DLD1 (cell line): ENCODE results near the gene TSSK6.

Experiments used
- in situ Hi-C: cut with HindIII; loops from 2 replicates; pipeline ENCODE4 v1.10.0; 2017; ENCODE audit warnings: low sequenced_read_pairs

The TSSK6 gene

DNA sequence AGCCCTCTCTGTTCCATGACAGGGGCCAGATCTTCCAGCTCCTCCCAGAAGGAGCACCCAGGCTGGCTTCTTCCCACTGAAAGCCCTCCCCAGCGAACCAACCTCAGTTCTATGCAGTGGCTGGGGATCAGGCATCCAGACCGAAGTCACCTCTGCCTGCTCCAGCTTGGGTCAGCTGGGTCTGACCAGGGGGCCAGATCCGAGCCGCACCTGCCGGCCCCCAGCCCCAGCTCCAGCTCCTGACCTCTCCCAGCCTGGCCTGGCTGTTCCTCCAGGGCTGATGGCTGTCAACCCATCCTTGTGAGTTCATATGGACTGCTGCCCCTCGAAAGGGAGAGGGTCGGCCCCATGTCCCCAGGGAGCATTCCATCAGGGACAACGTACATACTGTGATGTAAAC, 8.0 kb downstream of the TSSK6 start:
- in situ Hi-C loops, result no loop called here

DNA sequence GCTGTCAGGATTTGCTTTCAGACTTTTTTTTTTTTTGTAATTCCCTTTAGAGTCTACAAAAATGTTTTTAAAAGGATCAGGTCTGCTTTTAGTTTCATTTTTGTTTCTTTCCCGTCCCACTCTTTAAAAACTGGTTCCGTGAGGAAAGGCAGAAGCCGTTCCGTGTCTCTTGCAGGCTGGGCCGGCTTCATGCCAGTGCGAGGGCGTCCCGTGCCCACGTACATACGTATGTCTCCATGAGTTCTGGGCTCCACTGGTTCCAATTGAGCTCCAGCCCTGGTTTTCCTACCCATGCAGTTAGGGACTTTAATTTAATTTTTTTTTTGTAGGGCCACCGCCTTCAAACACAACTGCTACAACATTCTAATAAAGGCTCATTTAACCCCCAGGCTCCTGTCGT, 8.8 kb downstream of the TSSK6 start:
- in situ Hi-C loops, result no loop called here

- in situ Hi-C loops, result no loop called here
These were observed 9.6 kb downstream of the TSSK6 start for GRCh38 chr19:19505669-19506326.

DNA sequence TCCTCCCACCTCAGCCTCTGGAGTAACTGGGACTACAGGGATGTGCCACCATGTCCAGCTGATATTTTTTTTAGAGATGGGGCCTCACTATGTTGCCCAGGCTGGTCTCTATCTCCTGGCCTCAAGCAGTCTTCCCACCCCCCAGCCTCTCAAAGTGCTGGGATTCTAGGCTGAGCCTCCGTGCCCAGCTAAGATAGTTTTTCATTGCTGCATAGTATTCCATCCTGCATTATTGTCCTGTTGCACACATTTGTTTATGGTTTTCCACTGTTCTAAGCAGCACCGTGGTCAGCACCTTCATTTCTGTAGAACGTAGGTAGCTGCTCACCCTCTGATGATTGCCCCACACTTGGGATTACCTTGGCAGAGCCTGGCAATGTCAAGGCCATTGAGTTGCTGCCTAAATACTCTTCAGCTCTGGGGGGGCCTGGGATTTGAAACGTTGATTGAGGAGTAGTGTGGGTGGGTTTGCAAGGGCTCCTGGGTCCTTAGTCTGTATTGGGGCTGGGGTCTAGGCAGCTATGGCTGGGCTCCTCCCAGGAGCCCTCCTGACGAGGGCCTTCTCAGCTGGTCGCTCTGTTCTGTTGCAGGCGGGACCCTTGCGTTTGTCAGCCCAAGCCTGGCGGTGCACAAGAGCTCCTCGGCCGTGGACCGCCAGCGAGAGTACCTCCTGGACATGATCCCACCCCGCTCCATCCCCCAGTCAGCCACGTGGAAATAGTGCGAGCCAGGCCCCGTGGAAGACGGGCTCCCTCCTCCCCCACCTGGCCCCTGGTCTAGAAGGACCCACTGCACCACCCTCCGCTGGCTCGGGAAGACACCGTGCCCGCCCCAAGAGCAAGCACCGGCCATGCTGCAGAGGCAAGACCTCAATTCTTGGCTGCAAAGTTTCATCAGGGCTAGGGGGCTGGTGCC, 10.3 kb downstream of the TSSK6 start:
- in situ Hi-C loops, result no loop called here

DNA sequence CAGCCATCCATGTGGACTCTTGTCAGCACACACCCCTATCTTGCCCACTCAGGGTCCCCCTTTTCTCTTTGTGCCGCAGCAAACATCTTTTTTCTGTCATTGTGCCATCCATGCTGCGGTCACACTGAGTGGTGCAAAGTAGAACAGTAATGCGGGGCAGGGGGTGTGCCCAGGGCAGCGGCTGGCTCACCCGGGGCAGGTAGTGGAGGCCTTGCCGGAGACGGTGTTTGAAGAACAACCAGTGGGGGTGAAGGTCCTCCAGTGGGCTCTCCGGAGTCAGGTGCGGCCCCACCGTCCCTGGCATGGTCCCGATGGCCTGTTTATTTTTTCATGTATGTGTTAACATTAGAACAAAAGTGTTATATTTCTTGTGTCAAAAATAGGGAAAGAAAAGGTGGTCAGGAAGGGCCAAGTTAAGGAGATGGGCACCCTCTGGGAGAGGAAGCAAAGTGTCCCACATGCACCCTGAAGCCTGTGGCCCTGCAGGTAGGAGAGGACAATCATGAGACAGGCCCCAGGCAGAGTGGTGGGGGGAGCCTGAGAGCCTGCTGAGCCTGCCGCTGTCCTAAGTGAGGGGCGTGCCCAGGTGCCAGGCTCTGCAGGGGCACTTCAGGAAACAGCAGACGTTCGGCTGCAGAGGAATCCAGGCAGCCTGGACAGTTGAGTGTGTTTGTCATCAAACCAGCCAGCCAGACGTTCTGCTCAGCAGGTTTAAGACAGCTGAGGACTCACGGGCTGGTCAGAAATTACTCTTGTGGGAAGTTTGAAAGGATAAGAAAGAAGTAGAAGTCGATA, 12.3 kb downstream of the TSSK6 start:
- in situ Hi-C loops, result no loop called here

DNA sequence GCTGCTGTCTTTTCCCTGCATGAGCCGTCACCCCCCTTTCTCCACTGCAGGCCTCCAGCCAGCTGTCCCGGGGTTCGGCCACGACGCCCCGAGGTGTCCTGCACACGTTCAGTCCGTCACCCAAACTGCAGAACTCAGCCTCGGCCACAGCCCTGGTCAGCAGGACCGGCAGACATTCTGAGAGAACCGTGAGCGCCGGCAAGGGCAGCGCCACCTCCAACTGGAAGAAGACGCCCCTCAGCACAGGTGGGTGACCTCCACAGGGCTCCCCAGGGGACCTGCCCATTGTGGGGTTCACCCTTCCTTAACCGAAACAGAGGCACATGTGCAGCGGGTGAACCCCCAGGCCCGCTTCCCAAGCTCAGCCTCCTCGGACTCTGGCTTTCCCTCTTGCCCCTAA, 13.1 kb downstream of the TSSK6 start:
- in situ Hi-C loops, result no loop called here

- in situ Hi-C loops, result no loop called here
These were observed 13.6 kb downstream of the TSSK6 start for GRCh38 chr19:19501798-19502197.

DNA sequence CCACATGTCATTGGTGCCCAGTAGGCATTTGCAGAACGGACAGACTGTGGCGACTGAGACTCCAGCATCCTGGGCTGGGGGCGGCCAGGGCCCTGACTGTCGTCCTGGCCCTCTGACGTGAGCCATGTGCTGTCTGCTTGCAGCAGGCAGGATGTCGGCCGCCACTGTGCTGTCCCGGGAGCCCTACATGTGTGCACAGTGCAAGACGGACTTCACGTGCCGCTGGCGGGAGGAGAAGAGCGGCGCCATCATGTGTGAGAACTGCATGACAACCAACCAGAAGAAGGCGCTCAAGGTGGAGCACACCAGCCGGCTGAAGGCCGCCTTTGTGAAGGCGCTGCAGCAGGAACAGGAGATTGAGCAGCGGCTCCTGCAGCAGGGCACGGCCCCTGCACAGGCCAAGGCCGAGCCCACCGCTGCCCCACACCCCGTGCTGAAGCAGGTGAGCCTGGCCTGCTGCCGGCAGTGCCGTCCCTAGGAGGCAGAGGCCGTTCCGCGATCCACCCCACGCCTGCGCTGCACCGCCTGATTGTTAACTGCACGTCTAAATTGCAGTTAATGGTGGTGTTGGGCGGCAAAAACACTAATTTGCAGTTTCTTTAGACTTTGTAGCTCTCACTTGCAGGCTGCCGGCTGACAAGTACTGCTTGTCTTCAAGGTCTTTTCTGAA, 14.2 kb downstream of the TSSK6 start:
- in situ Hi-C loops, result no loop called here

DNA sequence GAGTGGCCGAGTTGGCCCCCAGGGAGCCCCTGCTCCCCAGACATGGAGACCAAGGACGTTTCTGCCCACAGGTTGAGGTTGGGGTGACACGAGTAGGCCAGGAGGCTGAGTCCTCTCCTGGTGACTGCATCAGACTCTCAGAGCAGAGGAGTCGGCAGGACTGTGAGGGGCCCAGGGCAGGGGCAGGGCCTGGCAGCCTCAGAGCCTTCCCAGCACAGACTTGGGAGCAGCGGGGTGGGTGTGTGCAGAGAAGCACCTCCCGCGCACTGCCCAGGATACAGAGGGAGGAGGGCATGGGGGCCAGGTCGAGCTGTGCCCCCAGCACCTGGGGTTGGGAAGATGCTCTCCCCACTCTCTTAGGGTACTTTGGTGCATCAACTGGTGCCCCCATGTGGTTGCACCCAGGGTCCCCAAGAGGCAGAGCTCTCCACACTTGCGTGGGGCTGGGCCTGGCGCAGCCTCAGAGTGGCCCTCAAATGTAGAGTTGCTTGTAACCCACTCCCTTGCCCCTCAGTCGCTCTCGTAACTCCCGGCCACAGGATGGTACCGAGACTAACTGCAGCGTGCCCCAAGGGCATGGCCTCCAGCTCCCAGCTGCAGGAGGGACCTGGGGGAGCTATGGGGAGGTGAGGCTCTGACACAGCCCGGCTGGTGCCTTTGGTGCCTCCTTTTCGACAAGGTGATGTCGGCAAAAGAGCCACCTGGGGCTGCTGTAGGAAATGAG, 15.9 kb downstream of the TSSK6 start:
- in situ Hi-C loops, result no loop called here

GRCh38 chr19:19498255-19498991, 16.9 kb downstream of the TSSK6 start:
- in situ Hi-C loops, result no loop called here

DNA sequence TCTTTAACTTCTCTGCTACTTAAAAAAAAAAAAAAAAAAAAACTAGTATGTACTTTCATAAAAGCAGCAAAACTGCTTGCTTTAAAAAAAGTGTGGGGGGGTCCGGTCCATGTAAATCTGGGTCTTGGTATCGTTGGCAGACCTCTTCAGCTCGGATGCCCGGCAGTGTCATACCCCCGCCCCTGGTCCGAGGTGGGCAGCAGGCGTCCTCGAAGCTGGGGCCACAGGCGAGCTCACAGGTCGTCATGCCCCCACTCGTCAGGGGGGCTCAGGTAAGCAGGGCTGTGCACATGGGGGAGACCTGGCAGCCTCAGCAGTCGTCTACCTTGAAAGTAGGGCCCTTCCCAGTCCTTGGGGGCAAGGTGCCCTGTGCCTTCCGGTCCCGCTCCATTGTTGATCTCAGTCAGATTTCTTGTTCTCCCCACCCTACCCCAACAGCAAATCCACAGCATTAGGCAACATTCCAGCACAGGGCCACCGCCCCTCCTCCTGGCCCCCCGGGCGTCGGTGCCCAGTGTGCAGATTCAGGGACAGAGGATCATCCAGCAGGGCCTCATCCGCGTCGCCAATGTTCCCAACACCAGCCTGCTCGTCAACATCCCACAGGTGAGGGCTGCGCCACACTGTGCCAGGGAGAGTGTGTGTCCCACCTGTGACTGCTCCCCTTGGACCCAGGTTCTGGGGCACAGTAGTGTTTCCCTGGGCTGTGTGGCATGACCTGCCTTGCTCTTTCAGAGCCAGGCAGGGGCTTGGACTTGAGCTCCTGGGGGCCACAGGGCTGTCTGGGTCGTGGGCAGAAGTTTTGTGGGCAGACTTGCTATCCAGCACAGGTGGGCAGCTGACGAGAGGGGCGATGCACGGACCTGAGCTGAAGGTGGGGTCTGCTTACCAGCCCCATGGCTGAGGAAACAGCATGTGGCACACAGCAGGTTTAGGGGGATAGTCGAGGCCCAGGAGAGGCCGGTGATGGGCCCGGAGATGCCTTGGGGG, 19.4 kb downstream of the TSSK6 start:
- in situ Hi-C loops, result no loop called here

- in situ Hi-C loops, result no loop called here
These were observed 21.4 kb downstream of the TSSK6 start for GRCh38 chr19:19493841-19494546.

GRCh38 chr19:19492026-19492610, 23.2 kb downstream of the TSSK6 start:
- in situ Hi-C loops, result no loop called here

- in situ Hi-C loops, result no loop called here
These were observed 23.9 kb downstream of the TSSK6 start for GRCh38 chr19:19491321-19492025.

- in situ Hi-C loops, result no loop called here
These were observed 25.0 kb downstream of the TSSK6 start for GRCh38 chr19:19490214-19490968.

- in situ Hi-C loops, result no loop called here
These were observed 25.5 kb downstream of the TSSK6 start for GRCh38 chr19:19489804-19490204.
